Tibial artery (tissue), 4 donors: Measurements from ENCODE around the gene SRP68.

Source experiments
- DNase-seq, 2 donors: peaks; one replicate each; pipeline ENCODE4 v3.0.0-alpha.2; 2019
- H3K27ac ChIP-seq, 2 donors: fragments of 200-600 bp; sonication (generic) in 1 of 2; 1 replicate in 1 of 2; 2 replicates in 1 of 2; pipeline ENCODE4 v1.5.1; 2018 to 2019; ENCODE audit warnings: mild to moderate bottlenecking in 1 of 2
- H3K27me3 ChIP-seq, 2 donors: fragments of 200-600 bp; sonication (generic) in 1 of 2; one replicate each; pipeline versions ENCODE4 v1.5.1 to v1.6.0; 2016 to 2019
- H3K36me3 ChIP-seq, 3 donors: fragments of 200-600 bp; sonication (generic) in 2 of 3; one replicate each; pipeline ENCODE4 v1.5.1; 2016 to 2019; ENCODE audit warnings: mild to moderate bottlenecking in 2 of 3
- H3K4me1 ChIP-seq, 4 donors: fragments of 200-600 bp; sonication (generic) in 2 of 4; 1 replicate in 3 of 4; 2 replicates in 1 of 4; pipeline ENCODE4 v1.5.1; 2016 to 2019
- H3K4me3 ChIP-seq, 2 donors: fragments of 200-600 bp; sonication (generic) in 1 of 2; 1 replicate in 1 of 2; 2 replicates in 1 of 2; pipeline ENCODE4 v1.5.1; 2018 to 2019; ENCODE audit warnings: mild to moderate bottlenecking in 2 of 2
- H3K9me3 ChIP-seq, 3 donors: fragments of 200-600 bp; sonication (generic) in 1 of 3; one replicate each; pipeline ENCODE4 v1.5.1; 2016 to 2019
- CTCF ChIP-seq, 2 experiments: fragments of 200-600 bp in 1 of 2; fragments of 450-650 bp in 1 of 2; IDR thresholded peaks; one replicate each; pipeline ENCODE4 v1.5.1; 2017 to 2019; ENCODE audit warnings: antibody characterized with exemption in 2 of 2, mild to moderate bottlenecking in 1 of 2, moderate library complexity in 1 of 2
- intact Hi-C: fragments of 100-400 bp; cut with DNase I; formaldehyde crosslinking; loops from one replicate; pipeline ENCODE4 v1.15.0; 2023; ENCODE audit warnings: low total_unique reads

The SRP68 gene

GRCh38 chr17:76103274-76104139 is 31.2 kb upstream of the SRP68 start, which contains the start of gene EXOC7:
TSS of gene EXOC7 (minus strand) at chr17:76103787. CDS start at chr17:76103692, 95 bp downstream.
- DNase-seq, result peak; percentile 89 to 95
- Histone ChIP-seq H3K36me3 (peaks cover 25 to 32% (median 25%) of the 10 kb centered on the region in 3 donors), H3K9me3 (no peaks in the 10 kb centered on the region), H3K4me1 (peaks cover 0 to 23% (median 19%) of the 10 kb centered on the region in 4 donors), H3K27me3 (no peaks in the 10 kb centered on the region), H3K4me3 (peak within 1 kb of the TSS; percentile 81 to 83), H3K27ac (peak within 1 kb of the TSS; percentile 77 to 79)
- peak in 1 of 2 experiments; percentile 13 for TF ChIP-seq CTCF (IDR thresholded peaks at IDR 0.05)
- intact Hi-C loops, result no loop called here

- TF ChIP-seq CTCF (IDR thresholded peaks at IDR 0.05), result no peak
- DNase-seq, result no peak
- H3K27me3 ChIP-seq, result no peaks in the 10 kb centered on the region
- peak overlapping the region; percentile 77 to 79 for H3K27ac ChIP-seq
- intact Hi-C loops, result no loop called here
- H3K4me3 ChIP-seq, result peak overlapping the region; percentile 81 to 83
- H3K36me3 ChIP-seq, result peaks cover 28 to 37% (median 30%) of the 10 kb centered on the region in 3 donors
- peaks cover 0 to 23% (median 19%) of the 10 kb centered on the region in 4 donors for H3K4me1 ChIP-seq
- H3K9me3 ChIP-seq, result no peaks in the 10 kb centered on the region
Observed at GRCh38 chr17:76102944-76103273, 30.6 kb upstream of the SRP68 start.

DNA sequence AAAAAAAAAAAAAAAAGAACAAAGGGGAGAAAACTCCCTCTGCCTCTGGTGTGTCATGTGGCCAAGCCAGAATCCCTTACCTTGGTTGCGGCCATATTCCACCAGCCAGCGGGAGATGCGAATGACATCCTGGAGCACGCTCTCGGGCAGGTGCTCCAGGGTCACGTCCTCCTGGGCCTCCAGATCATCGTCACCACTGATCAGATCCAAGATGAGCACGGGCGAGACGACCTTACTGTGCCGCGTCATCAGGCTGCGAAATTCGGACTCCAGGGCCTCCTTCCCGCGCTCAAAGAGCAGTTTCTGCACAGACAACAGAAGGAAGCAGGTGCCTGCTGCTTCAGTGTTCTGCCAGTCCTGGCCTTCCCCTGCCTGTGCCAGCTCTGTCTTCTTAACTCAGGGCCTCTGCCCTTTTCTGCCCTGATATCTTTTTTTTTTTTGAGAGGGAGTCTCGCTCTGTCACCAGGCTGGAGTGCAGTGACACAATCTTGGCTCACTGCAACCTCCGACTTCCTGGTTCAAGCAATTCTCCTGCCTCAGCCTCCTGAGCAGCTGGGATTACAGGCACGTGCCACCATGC is 25.5 kb upstream of the SRP68 start:
- intact Hi-C loops, result no loop called here

GRCh38 chr17:76095943-76096342 is 23.6 kb upstream of the SRP68 start:
- H3K36me3 ChIP-seq, result peaks cover 66 to 93% (median 86%) of the 10 kb centered on the region in 3 donors
- H3K27ac ChIP-seq, result no peak overlapping the region
- no peak overlapping the region for H3K4me3 ChIP-seq
- no peaks in the 10 kb centered on the region for H3K27me3 ChIP-seq
- no peak for TF ChIP-seq CTCF (IDR thresholded peaks at IDR 0.05)
- DNase-seq, result no peak
- intact Hi-C loops, result no loop called here
- no peaks in the 10 kb centered on the region for H3K9me3 ChIP-seq
- no peaks in the 10 kb centered on the region for H3K4me1 ChIP-seq

More for the DNA sequence above, 25.5 kb upstream of the SRP68 start:
- Histone ChIP-seq H3K27me3 (no peaks in the 10 kb centered on the region), H3K9me3 (no peaks in the 10 kb centered on the region), H3K4me3 (no peak overlapping the region), H3K4me1 (peaks cover 0 to 13% (median 10%) of the 10 kb centered on the region in 4 donors), H3K27ac (no peak overlapping the region), H3K36me3 (peaks cover 68 to 87% (median 79%) of the 10 kb centered on the region in 3 donors)
- DNase-seq, result no peak
- no peak for TF ChIP-seq CTCF (IDR thresholded peaks at IDR 0.05)

DNA sequence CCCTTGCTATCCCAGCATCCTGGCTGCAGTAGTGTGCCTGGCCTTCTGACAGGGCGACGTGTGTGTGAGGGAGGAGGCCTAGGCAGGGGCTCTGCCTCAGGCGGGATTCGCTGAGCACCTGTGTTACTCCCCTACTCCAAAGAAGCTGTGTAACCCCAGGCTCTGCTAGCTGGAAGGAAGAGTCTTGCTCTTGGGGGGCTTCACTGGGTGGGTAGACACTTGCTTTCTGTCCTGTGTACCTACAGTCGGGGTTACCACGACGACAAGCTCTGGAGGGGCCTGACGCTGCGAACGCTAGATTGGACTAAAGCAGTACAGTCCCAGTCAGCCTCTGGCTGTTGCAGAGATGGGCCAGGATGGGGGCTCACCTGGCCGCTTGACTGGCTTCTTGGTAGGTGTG is 21.7 kb upstream of the SRP68 start:
- H3K27me3 ChIP-seq, result no peaks in the 10 kb centered on the region
- no peaks in the 10 kb centered on the region for H3K4me1 ChIP-seq
- no peak overlapping the region for H3K27ac ChIP-seq

More for the DNA sequence above, 21.7 kb upstream of the SRP68 start:
- Histone ChIP-seq H3K9me3 (no peaks in the 10 kb centered on the region), H3K4me3 (no peak overlapping the region), H3K36me3 (peaks cover 59 to 93% (median 92%) of the 10 kb centered on the region in 3 donors)
- no peak for DNase-seq
- intact Hi-C loops, result no loop called here
- TF ChIP-seq CTCF (IDR thresholded peaks at IDR 0.05), result no peak
